Measurements from ENCODE around the gene FDX1. TPM values are rescaled to one million over a fixed set of nuclear protein-coding genes. Genes with fewer than 3 reads are reported as not detected.

FDX1 gene
- total RNA-seq, 2 experiments from 2014 or later: 13.3 to 15.9 TPM

DNA sequence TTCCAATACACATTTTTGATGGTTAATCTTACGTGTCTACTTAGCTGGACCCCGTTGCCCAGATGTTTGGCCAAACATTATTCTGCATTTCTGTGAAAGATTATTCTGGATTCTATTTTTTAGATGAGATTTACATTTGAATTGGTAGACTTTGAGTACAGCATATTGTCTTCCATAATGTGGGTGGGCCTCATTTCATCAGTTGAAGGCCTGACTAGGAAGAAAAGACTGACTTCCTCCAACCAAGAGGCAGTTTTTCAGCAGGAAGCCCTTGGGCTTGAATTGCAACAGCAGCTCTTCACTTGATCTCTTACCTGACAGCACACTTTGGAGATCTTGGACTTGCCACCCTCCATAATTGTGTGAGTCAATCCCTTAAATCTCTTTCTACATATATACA lies 58.7 kb downstream of the FDX1 start:
- ChIA-PET POLR2A (no interaction called here), CTCF (ENCODE audit: unreplicated experiment) (no interaction called here)
- no TSS peak for BruUV-seq (replicated peaks)
- intact Hi-C loops (cut with micrococcal nuclease; ENCODE audit: unreplicated experiment): no loop called here
- no peaks in the 10 kb centered on the region for H3K9me3 ChIP-seq (ENCODE audit: low read length)
- no peak for DNase-seq (ENCODE audit: low spot score)
- H3K79me2 ChIP-seq (ENCODE audit: insufficient read depth, low read depth, low read length): no peaks in the 10 kb centered on the region
- no peaks in the 10 kb centered on the region for H3K9me2 ChIP-seq (ENCODE audit: insufficient read depth, low read length)
- no peak overlapping the region for H3K4me3 ChIP-seq (ENCODE audit: low read depth, low read length, poor library complexity, severe bottlenecking)
- H2AFZ ChIP-seq (ENCODE audit: low read length): no peak overlapping the region
- no peaks in the 10 kb centered on the region for H3K4me1 ChIP-seq (ENCODE audit: insufficient read depth, low read length, poor library complexity, severe bottlenecking)
- no peak overlapping the region for H3K4me2 ChIP-seq (ENCODE audit: low read length)
- TF ChIP-seq, protein P1, sequence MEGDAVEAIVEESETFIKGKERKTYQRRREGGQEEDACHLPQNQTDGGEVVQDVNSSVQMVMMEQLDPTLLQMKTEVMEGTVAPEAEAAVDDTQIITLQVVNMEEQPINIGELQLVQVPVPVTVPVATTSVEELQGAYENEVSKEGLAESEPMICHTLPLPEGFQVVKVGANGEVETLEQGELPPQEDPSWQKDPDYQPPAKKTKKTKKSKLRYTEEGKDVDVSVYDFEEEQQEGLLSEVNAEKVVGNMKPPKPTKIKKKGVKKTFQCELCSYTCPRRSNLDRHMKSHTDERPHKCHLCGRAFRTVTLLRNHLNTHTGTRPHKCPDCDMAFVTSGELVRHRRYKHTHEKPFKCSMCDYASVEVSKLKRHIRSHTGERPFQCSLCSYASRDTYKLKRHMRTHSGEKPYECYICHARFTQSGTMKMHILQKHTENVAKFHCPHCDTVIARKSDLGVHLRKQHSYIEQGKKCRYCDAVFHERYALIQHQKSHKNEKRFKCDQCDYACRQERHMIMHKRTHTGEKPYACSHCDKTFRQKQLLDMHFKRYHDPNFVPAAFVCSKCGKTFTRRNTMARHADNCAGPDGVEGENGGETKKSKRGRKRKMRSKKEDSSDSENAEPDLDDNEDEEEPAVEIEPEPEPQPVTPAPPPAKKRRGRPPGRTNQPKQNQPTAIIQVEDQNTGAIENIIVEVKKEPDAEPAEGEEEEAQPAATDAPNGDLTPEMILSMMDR (conservative IDR thresholded peaks at IDR 0.05; ENCODE audit: low read length): no peak
- TF ChIP-seq EZH2phosphoT487 (IDR thresholded peaks at IDR 0.05; ENCODE audit: borderline replicate concordance, low read depth, low read length): no peak
- no peaks in the 10 kb centered on the region for H4K20me1 ChIP-seq (ENCODE audit: insufficient read depth, low read length)
- H3K36me3 ChIP-seq (ENCODE audit: insufficient read depth, low read length): no peaks in the 10 kb centered on the region
- no peak overlapping the region for H3K27ac ChIP-seq (ENCODE audit: low read depth, low read length, poor library complexity, severe bottlenecking)

DNA sequence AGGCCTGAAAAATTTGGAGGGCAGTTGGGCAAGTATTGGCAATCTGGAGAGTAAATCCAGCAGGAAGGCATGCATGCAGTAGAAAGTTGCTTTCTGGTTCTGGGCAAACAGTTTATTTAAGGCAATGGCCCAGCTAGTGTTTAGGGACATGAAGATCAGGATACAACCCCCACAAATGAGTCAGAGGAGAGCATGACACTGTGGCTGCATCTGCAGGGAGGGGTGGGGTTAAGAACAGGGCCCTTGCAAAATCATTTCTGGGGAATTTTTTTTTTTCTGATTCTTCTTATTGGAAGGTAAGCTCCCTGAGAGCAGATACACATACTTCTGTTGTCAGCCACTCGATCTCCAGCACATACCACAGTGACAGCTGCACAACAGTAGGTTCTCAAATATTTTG lies 61.1 kb downstream of the FDX1 start:
- no peak for DNase-seq (ENCODE audit: low spot score)
- ChIA-PET CTCF (ENCODE audit: unreplicated experiment) (no interaction called here), POLR2A (interaction anchor here (0.7 kb wide), 1 partner anchor 860 kb away, joined by 5 read pairs; no protein-coding TSS in a partner anchor)
- intact Hi-C loops (cut with micrococcal nuclease; ENCODE audit: unreplicated experiment): no loop called here
- Histone ChIP-seq H3K79me2 (ENCODE audit: insufficient read depth, low read depth, low read length) (no peaks in the 10 kb centered on the region), H3K4me1 (ENCODE audit: insufficient read depth, low read length, poor library complexity, severe bottlenecking) (no peaks in the 10 kb centered on the region), H3K27ac (ENCODE audit: low read depth, low read length, poor library complexity, severe bottlenecking) (no peak overlapping the region), H3K4me3 (ENCODE audit: low read depth, low read length, poor library complexity, severe bottlenecking) (no peak overlapping the region), H4K20me1 (ENCODE audit: insufficient read depth, low read length) (no peaks in the 10 kb centered on the region), H3K9me2 (ENCODE audit: insufficient read depth, low read length) (no peaks in the 10 kb centered on the region), H3K4me2 (ENCODE audit: low read length) (no peak overlapping the region), H2AFZ (ENCODE audit: low read length) (no peak overlapping the region), H3K36me3 (ENCODE audit: insufficient read depth, low read length) (no peaks in the 10 kb centered on the region), H3K9me3 (ENCODE audit: low read length) (no peaks in the 10 kb centered on the region)
- BruUV-seq (replicated peaks): no TSS peak
- TF ChIP-seq, protein P1 (conservative IDR thresholded peaks at IDR 0.05; ENCODE audit: low read length): no peak
- TF ChIP-seq EZH2phosphoT487 (IDR thresholded peaks at IDR 0.05; ENCODE audit: borderline replicate concordance, low read depth, low read length): no peak

DNA sequence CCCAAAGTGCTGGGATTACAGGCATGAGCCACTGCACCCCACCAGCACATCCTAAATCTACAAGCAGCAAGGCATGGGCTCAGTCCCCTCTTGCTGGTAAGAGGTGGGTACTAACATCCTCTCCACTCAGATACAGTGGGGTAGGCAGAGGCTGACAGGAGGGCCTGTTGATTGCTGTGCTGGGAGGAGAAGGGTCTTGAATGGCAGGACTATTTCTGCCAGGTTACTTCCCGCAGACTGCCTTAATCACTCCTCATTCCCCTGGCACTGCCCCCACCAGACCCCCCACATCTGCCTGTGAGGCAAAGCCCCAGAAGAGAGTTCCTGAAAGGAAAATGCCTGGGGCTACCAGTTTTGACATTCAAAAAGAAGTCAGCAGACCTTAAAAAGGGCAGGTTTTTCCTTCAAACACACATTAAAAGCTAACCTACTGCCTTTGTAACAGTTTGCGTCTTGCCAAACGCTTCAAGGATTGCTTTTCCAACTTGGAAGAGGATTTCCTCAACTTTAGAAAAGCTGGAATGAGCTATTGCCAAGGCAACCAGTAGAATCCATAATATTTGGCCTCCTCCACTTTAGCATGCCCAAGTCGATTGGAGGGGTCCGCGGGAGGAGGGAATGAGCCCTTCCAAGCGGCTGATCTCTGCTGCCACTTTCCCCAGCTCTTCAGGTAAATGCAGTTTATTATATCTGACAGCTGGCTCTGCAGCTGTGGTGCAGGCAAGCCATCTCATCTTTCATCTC lies 62.0 kb downstream of the FDX1 start:
- Histone ChIP-seq H3K27ac (ENCODE audit: low read depth, low read length, poor library complexity, severe bottlenecking) (no peak overlapping the region), H3K9me3 (ENCODE audit: low read length) (no peaks in the 10 kb centered on the region), H3K4me1 (ENCODE audit: insufficient read depth, low read length, poor library complexity, severe bottlenecking) (no peaks in the 10 kb centered on the region), H3K4me2 (ENCODE audit: low read length) (no peak overlapping the region), H3K36me3 (ENCODE audit: insufficient read depth, low read length) (no peaks in the 10 kb centered on the region), H2AFZ (ENCODE audit: low read length) (no peak overlapping the region), H3K4me3 (ENCODE audit: low read depth, low read length, poor library complexity, severe bottlenecking) (no peak overlapping the region), H3K9me2 (ENCODE audit: insufficient read depth, low read length) (no peaks in the 10 kb centered on the region), H4K20me1 (ENCODE audit: insufficient read depth, low read length) (no peaks in the 10 kb centered on the region), H3K79me2 (ENCODE audit: insufficient read depth, low read depth, low read length) (no peaks in the 10 kb centered on the region)
- DNase-seq (ENCODE audit: low spot score): no peak
- TF ChIP-seq, protein P1 (conservative IDR thresholded peaks at IDR 0.05; ENCODE audit: low read length): no peak
- no peak for TF ChIP-seq EZH2phosphoT487 (IDR thresholded peaks at IDR 0.05; ENCODE audit: borderline replicate concordance, low read depth, low read length)
- intact Hi-C loops (cut with micrococcal nuclease; ENCODE audit: unreplicated experiment): no loop called here
- no TSS peak for BruUV-seq (replicated peaks)
- ChIA-PET CTCF (ENCODE audit: unreplicated experiment) (no interaction called here), POLR2A (interaction anchor here (0.7 kb wide), 1 partner anchor 859 kb away, joined by 5 read pairs; no protein-coding TSS in a partner anchor)

Data from OCI-LY7 (cell line).